Measurements from ENCODE around the gene LPCAT1. TPM values are rescaled to one million over a fixed set of nuclear protein-coding genes. Genes with fewer than 3 reads are reported as not detected.
A peak's percentile ranks its signal among the peaks of the same experiment; 100 is the strongest.

Gene LPCAT1
- total and polyA plus RNA-seq, 10 of the 15 experiments (the other 5 are each of a cell fraction or from before 2014, with no cell fraction given): 2.3 to 109 (median 72.7) TPM

- TSS peak; percentile 24 for BruUV-seq (replicated peaks)
Measured at GRCh38 chr5:1467341-1468246, 56.2 kb downstream of the LPCAT1 start.

DNA sequence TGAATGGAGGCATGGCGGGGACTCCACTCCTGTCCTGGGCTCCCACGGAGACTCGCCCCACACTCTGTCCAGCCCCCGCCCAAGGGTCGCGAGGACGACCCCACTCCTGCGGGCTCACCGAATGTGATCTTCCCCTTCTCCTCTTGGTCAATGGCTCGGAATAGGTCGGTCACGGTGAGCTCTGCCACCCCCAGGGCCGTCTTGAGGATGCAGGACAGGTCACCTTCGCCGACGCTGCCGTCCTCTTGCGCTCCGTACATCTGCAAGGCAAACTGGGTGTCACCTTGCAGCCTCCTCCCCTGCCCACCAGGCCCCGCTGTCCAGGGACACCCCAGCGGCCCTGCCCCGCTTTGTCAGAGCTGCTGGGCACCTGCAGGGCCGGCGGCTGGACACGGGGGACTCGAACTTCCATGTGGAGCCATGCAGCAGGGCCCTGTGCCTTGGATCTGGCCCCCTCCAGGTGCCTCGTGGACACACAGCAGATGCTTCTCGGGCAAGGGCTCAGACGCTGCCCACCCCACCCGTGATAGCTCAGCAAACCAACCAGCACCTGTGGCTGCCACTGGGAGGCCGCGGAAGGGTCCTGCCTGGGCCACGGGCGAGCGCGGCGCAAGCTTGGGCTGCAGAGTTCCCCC is 57.0 kb downstream of the LPCAT1 start:
- no peaks in the 10 kb centered on the region; the same call in 2 of the 3 replicates for H3K9me3 ChIP-seq (replicated peaks; ENCODE audit: control insufficient read depth, insufficient read depth, low read length)
- no peak overlapping the region for H3K9ac ChIP-seq (ENCODE audit: control insufficient read depth, insufficient read depth, low read length)
- ATAC-seq (no peak), DNase-seq (ENCODE audit: low read depth, low spot score) (no peak), FAIRE-seq (no peak)
- H3K27ac ChIP-seq (ENCODE audit: control insufficient read depth, insufficient read depth): no peak overlapping the region
- no peak overlapping the region for H3K4me2 ChIP-seq (ENCODE audit: control insufficient read depth, insufficient read depth)
- ChIA-PET POLR2A (no interaction called here), SMC1A (ENCODE audit: uncharacterized antibody, unreplicated experiment) (interaction anchor here (1.0 kb wide), 1 partner anchor 112 kb away, joined by 3 read pairs; no protein-coding TSS in a partner anchor), RAD21 (ENCODE audit: unreplicated experiment) (no interaction called here), CTCF (no interaction called here)
- H2AFZ ChIP-seq (ENCODE audit: control insufficient read depth, low read depth, low read length): no peak overlapping the region
- no peak overlapping the region for H3K4me3 ChIP-seq
- in situ Hi-C loops (cut with MboI): no loop called here
- no peaks in the 10 kb centered on the region for H3K79me2 ChIP-seq (ENCODE audit: control insufficient read depth, insufficient read depth, low read length)
- intact Hi-C loops (cut with micrococcal nuclease; ENCODE audit: unreplicated experiment): no loop called here
- H3K4me1 ChIP-seq (ENCODE audit: control insufficient read depth, insufficient read depth, low read length): no peaks in the 10 kb centered on the region
- WGBS (ENCODE audit: insufficient coverage, insufficient replicate concordance, low lambda C conversion rate, missing lambda C conversion rate): 96% methylated on average over 33 of the region's 37 CpGs
- BruUV-seq (replicated peaks): no TSS peak
- H4K20me1 ChIP-seq (ENCODE audit: control insufficient read depth, insufficient read depth): no peaks in the 10 kb centered on the region
- no peaks in the 10 kb centered on the region for H3K27me3 ChIP-seq (replicated peaks in 1 of 2; ENCODE audit: control insufficient read depth in 2 of 2, insufficient read depth in 2 of 2, low read length in 1 of 2)
- H3K36me3 ChIP-seq (ENCODE audit: control insufficient read depth in 2 of 2, insufficient read depth in 2 of 2, low read length in 1 of 2): peaks cover 34 to 62% of the 10 kb centered on the region in 2 experiments
- TF ChIP-seq SUZ12 (IDR thresholded peaks at IDR 0.05; ENCODE audit: unreplicated experiment) (no peak), POLR2A (IDR thresholded peaks at IDR 0.05; ENCODE audit: low read depth, low read length) (peak; percentile 54)

More at GRCh38 chr5:1467341-1468246, 56.2 kb downstream of the LPCAT1 start:
- in situ Hi-C loops (cut with MboI): no loop called here
- no peaks in the 10 kb centered on the region; the same call in 2 of the 3 replicates for H3K9me3 ChIP-seq (replicated peaks; ENCODE audit: control insufficient read depth, insufficient read depth, low read length)
- RAD21 ChIA-PET (ENCODE audit: unreplicated experiment): no interaction called here
- POLR2A ChIA-PET: no interaction called here
- no peak for DNase-seq (ENCODE audit: low read depth, low spot score)
- TF ChIP-seq POLR2A (IDR thresholded peaks at IDR 0.05; ENCODE audit: low read depth, low read length) (peak; percentile 43; the same call in 1 of the 2 replicates), BMI1 (IDR thresholded peaks at IDR 0.05; ENCODE audit: borderline replicate concordance) (no peak)
- no peaks in the 10 kb centered on the region for H3K27me3 ChIP-seq (replicated peaks in 1 of 2; ENCODE audit: control insufficient read depth in 2 of 2, insufficient read depth in 2 of 2, low read length in 1 of 2)
- FAIRE-seq: no peak
- H3K4me3 ChIP-seq: no peak overlapping the region
- SMC1A ChIA-PET (ENCODE audit: uncharacterized antibody, unreplicated experiment): interaction anchor here (0.6 to 1.0 kb wide), 2 partner anchors 11 to 113 kb away, joined by 3 read pairs; no protein-coding TSS in a partner anchor
- H3K27ac ChIP-seq (ENCODE audit: control insufficient read depth, insufficient read depth): no peak overlapping the region
- no peaks in the 10 kb centered on the region for H4K20me1 ChIP-seq (ENCODE audit: control insufficient read depth, insufficient read depth)
- no peak overlapping the region for H3K4me2 ChIP-seq (ENCODE audit: control insufficient read depth, insufficient read depth)
- no peak for ATAC-seq
- intact Hi-C loops (cut with micrococcal nuclease; ENCODE audit: unreplicated experiment): no loop called here
- WGBS (ENCODE audit: insufficient coverage, insufficient replicate concordance, low lambda C conversion rate, missing lambda C conversion rate): 97% methylated on average over 38 of the region's 51 CpGs
- H3K79me2 ChIP-seq (ENCODE audit: control insufficient read depth, insufficient read depth, low read length): no peaks in the 10 kb centered on the region
- no peak overlapping the region for H2AFZ ChIP-seq (ENCODE audit: control insufficient read depth, low read depth, low read length)
- no peak overlapping the region for H3K9ac ChIP-seq (ENCODE audit: control insufficient read depth, insufficient read depth, low read length)
- CTCF ChIA-PET: interaction anchor here (0.6 kb wide), 1 partner anchor 13 kb away, joined by 3 read pairs; no protein-coding TSS in a partner anchor
- H3K4me1 ChIP-seq (ENCODE audit: control insufficient read depth, insufficient read depth, low read length): no peaks in the 10 kb centered on the region
- peaks cover 29 to 61% of the 10 kb centered on the region in 2 experiments for H3K36me3 ChIP-seq (ENCODE audit: control insufficient read depth in 2 of 2, insufficient read depth in 2 of 2, low read length in 1 of 2)
